Measurements from ENCODE around the gene MEGF6.

MEGF6 gene

DNA sequence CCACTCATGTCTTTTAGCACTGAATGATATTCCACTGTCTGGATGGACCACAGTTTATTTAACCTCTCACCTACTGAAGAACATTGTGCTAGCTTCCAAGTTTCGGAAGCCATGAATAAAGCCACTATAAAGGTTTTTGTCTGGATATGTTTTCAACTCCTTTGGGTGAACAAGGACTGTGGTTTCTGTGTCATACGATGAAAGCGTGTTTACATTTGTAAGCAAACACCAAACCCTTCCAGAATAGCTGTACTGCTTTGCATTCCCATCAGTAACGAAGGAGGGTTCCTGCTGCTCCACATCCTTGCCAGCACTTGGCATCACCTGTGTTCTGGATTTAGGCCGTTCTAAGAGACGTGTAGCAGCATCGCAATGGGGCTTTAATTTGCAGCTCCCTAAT, 167.5 kb downstream of the MEGF6 start:
- no peak for DNase-seq (ENCODE audit: low spot score)

DNA sequence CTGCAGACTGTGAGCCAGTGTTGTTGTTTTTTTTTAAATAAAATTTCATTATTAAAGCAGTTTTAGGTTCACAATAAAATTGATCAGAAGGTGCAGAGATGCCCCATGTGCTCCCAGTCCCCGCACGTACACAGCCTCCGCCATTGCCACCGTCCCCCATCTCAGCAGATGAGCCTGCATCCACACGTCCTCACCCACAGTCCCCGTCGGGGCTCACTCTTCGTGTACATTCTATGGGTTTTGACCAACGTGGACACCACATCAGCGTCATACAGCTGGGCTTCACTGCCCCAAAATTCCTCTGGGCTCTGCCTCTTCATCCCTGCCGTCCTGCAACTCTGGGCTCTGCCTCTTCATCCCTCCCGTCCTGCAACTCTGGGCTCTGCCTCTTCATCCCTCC, 168.4 kb downstream of the MEGF6 start:
- DNase-seq (ENCODE audit: low spot score): no peak

DNA sequence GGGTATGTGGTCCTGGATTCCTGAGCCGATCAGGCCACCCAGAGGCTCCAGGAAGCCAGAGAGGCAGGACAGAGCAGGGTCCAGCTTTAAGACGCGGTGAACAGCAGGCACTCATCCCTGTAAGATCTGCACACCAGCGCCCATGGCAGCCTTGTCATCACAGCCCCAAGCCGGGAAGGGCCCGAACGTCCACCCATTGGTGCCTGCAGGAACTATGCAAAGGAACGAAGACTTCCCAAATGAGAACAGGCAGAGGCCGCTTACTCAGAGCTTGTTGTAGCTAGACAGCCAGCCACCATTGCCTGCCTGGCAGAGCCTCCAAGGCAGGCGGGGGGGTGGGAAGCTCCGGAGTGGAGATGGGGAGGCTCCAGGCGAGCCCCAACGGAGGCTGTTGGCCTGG, 169.0 kb downstream of the MEGF6 start:
- DNase-seq (ENCODE audit: low spot score): no peak

DNA sequence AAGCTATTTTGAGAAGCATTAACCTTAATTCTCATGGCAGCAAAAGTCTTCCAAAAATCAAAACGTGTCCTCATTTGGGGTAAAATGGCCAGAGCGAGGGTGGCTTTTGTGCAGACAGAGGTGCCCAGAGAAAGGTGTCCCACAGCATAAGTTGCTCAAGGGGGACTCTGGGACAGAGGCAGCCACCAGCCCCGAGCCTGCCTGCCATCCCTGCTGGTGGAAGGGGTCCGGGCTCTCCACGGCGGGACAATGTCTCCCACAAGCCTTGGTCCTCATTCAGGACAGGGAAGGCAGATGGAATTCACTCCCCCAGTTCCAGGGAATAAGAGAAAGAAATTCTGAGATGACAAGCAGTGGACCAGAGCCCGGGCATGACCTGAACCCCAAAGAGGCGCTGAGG, 169.4 kb downstream of the MEGF6 start:
- DNase-seq (ENCODE audit: low spot score): no peak

DNA sequence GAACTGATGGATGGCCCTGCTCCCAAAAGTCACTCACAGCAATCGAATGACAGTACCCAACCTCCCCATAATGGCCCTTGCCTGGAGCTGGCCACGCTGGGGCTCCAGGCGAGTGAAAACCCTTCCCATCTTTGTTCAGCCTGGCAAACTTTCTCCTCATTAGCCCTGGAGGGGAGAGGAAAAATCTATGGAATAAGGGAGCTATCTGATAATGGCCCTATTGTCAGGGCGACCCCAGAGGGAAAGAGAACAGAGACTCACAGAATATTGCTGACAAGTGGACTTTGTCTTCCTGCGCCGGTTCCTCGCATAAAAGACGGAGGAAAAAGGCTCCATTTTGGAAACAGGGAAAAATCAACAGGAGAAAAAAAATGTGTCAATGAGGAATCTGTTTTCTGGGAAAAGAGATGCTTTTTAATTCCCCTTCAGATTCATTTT, 169.9 kb downstream of the MEGF6 start:
- no peak for DNase-seq (ENCODE audit: low spot score)

DNA sequence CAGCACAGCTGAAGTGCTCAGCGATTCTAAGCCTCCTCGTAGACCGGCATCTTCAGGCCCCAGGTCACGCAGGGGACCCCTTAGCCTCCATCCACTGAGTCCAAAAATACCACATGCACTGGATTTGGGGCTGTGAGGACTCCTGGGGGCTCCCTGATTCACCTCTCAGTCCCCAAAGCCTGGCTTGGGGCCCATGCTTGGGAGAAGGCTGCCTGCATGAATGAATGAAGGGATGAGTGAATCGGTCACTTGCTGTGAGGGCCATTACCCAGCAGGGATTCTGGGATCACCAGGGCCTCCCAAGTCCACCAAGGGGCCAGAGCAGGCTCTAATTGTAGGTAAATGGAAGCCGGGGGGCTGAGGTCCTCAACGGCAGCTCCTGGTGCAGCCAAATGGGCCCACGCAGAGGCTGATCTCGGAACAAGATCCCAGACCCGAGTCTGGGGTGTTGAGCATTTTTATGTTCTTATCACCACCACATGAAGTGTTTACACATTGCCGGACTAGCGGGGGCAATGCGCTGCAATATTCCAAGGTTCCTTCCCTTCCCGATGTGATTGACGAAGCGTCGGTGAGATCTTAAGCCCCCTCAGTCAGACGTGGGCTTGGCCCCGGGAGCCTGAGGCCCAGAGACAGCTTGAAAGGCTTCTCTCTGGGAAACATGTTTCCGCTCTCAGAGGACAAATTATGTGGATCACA, 170.4 kb downstream of the MEGF6 start:
- no peak for DNase-seq (ENCODE audit: low spot score)

DNA sequence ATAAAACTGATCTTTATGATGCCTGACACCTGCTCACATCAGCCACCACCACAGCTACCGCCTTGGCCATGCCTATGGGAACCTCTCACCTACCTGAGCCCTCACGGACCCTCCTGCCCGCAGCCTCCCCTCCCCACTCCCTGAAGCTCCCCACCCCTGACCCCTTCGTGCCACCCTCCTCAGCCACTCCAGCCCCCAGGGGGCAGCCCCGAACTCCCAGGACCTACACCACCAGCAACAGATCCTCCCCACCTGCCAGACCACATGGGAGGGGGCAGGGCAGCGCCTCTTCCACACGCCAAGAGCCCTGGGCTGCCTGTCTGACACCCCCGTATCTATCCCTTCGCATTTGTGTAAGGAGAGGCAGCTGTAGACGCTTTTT, 171.0 kb downstream of the MEGF6 start:
- DNase-seq (ENCODE audit: low spot score): no peak

Small RNA genes lying within 50 kb of the gene (small RNA-seq; reads per million reads assigned to genes)
- gene MIR551A: 0 to 0.04 reads per million in 2 experiments

Measured in SK-N-DZ (cell line).